Measurements from ENCODE around the gene CTH. TPM values are rescaled to one million over a fixed set of nuclear protein-coding genes. Genes with fewer than 3 reads are reported as not detected.
"Not testable (repeated sequence)": the region's sequence is repeated elsewhere in the genome, so short reads cannot be mapped to it uniquely, and the experiment has no call there.

CTH gene
- polyA plus RNA-seq, 3 donors = 0.16 to 1.5 (median 0.28) TPM

DNA sequence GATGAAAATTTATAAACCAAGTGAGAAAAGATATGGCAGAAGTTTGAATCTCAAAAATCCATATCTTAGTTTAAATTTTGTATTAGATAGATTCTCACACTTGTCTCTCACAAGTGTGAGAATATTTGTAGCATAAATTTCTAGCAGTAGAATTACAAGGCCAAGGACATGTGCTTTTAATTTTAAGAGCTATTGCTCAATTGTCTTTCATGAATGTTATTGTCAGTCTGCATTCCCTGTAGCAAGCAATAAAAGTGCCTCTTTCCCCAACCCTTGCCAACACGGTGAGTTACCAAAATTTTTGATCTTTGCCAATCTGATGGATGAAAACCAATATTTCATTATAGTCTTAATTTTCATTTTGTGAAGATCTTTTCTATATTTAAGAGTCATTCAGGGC lies 64.0 kb downstream of the CTH start:
- peaks cover 0 to 4% (median 3%) of the 10 kb centered on the region in 7 donors for H3K9me3 Mint-ChIP-seq
- Histone ChIP-seq H3K36me3 (replicated peaks in 1 of 2; ENCODE audit: control insufficient read depth in 1 of 2, insufficient read depth in 2 of 2, low read length in 2 of 2) (no peaks in the 10 kb centered on the region), H3K9ac (ENCODE audit: insufficient read depth, low read length, poor library complexity, severe bottlenecking) (no peak overlapping the region), H3K4me3 (replicated peaks in 1 of 3; ENCODE audit: low read depth in 2 of 3, low read length in 3 of 3) (no peak overlapping the region), H4K20me1 (ENCODE audit: insufficient read depth, low read length) (no peaks in the 10 kb centered on the region), H3K27ac (ENCODE audit: low read depth in 1 of 2, low read length in 2 of 2) (no peak overlapping the region), H3K79me2 (ENCODE audit: insufficient read depth, low read length) (no peaks in the 10 kb centered on the region), H3K27me3 (ENCODE audit: control insufficient read depth in 2 of 2, insufficient read depth in 2 of 2, low read length in 2 of 2) (no peaks in the 10 kb centered on the region), H3K9me3 (replicated peaks in 1 of 2; ENCODE audit: control insufficient read depth in 1 of 2, insufficient read depth in 1 of 2, low read length in 2 of 2) (no peaks in the 10 kb centered on the region), H3K4me1 (ENCODE audit: control insufficient read depth in 1 of 2, insufficient read depth in 2 of 2, low read length in 2 of 2) (no peaks in the 10 kb centered on the region), H3K4me2 (replicated peaks; ENCODE audit: extremely low read depth, low read length, poor library complexity, severe bottlenecking) (no peak overlapping the region), H2AFZ (ENCODE audit: insufficient read depth, low read depth, low read length, poor library complexity, severe bottlenecking) (no peak overlapping the region)
- TF ChIP-seq CTCF (IDR thresholded peaks at IDR 0.05) = no peak
- no peak overlapping the region for H3K4me3 Mint-ChIP-seq
- H3K4me1 Mint-ChIP-seq = no peaks in the 10 kb centered on the region
- no CpG with 5 or more reads among the region's 1 CpG for WGBS (ENCODE audit: insufficient coverage)
- H3K27ac Mint-ChIP-seq = no peak overlapping the region
- DNase-seq = no peak
- intact Hi-C loops (cut with micrococcal nuclease) = no loop called here
- H3K27me3 Mint-ChIP-seq (ENCODE audit: low read depth in 3 of 3) = no peaks in the 10 kb centered on the region
- H3K36me3 Mint-ChIP-seq = no peaks in the 10 kb centered on the region

DNA sequence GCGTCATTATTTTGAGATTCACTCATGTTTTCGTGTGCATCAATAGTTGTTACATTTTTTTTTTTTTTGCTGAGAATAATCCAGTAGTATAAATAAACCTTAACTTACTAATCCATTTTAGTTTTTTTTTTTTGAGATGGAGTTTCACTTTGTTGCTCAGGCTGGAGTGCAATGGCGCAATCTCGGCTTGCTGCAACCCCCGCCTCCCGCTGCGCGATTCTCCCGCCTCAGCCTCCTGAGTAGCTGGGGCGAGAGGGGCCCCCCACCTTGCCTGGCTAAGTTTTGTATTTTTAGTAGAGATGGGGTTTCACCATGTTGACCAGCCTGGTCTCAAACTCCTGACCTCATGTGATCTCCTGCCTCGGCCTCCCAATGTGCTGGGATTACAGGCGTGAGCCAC lies 66.0 kb downstream of the CTH start:
- H3K9me3 ChIP-seq (replicated peaks in 1 of 2; ENCODE audit: control insufficient read depth in 1 of 2, insufficient read depth in 1 of 2, low read length in 2 of 2) = no peaks in the 10 kb centered on the region
- intact Hi-C loops (cut with micrococcal nuclease) = no loop called here
- WGBS (ENCODE audit: insufficient coverage) = 94% methylated on average over 7 of the region's 12 CpGs
- Mint-ChIP-seq H3K36me3 (no peaks in the 10 kb centered on the region), H3K27ac (no peak overlapping the region), H3K9me3 (peaks cover 0 to 3% (median 0%) of the 10 kb centered on the region in 7 donors), H3K4me1 (no peaks in the 10 kb centered on the region), H3K27me3 (ENCODE audit: low read depth in 3 of 3) (no peaks in the 10 kb centered on the region), H3K4me3 (no peak overlapping the region)
- no peaks in the 10 kb centered on the region for H3K4me1 ChIP-seq (ENCODE audit: control insufficient read depth in 1 of 2, insufficient read depth in 2 of 2, low read length in 2 of 2)
- DNase-seq = no peak
- H3K4me3 ChIP-seq (replicated peaks in 1 of 3; ENCODE audit: low read depth in 2 of 3, low read length in 3 of 3) = no peak overlapping the region
- no peaks in the 10 kb centered on the region for H3K36me3 ChIP-seq (replicated peaks in 1 of 2; ENCODE audit: control insufficient read depth in 1 of 2, insufficient read depth in 2 of 2, low read length in 2 of 2)
- H4K20me1 ChIP-seq (ENCODE audit: insufficient read depth, low read length) = no peaks in the 10 kb centered on the region
- no peak overlapping the region for H3K9ac ChIP-seq (ENCODE audit: insufficient read depth, low read length, poor library complexity, severe bottlenecking)
- H2AFZ ChIP-seq (ENCODE audit: insufficient read depth, low read depth, low read length, poor library complexity, severe bottlenecking) = no peak overlapping the region
- no peak overlapping the region for H3K4me2 ChIP-seq (replicated peaks; ENCODE audit: extremely low read depth, low read length, poor library complexity, severe bottlenecking)
- H3K27ac ChIP-seq (ENCODE audit: low read depth in 1 of 2, low read length in 2 of 2) = no peak overlapping the region
- no peak for TF ChIP-seq CTCF (IDR thresholded peaks at IDR 0.05)
- H3K27me3 ChIP-seq (ENCODE audit: control insufficient read depth in 2 of 2, insufficient read depth in 2 of 2, low read length in 2 of 2) = no peaks in the 10 kb centered on the region
- H3K79me2 ChIP-seq (ENCODE audit: insufficient read depth, low read length) = no peaks in the 10 kb centered on the region

GRCh38 chr1:70477905-70478304 lies 66.8 kb downstream of the CTH start:
- WGBS (ENCODE audit: insufficient coverage) = no CpG with 5 or more reads among the region's 4 CpGs
- H3K79me2 ChIP-seq (ENCODE audit: insufficient read depth, low read length); H2AFZ ChIP-seq (ENCODE audit: insufficient read depth, low read depth, low read length, poor library complexity, severe bottlenecking); H3K4me3 Mint-ChIP-seq; H3K9me3 Mint-ChIP-seq; H3K27me3 ChIP-seq (ENCODE audit: control insufficient read depth in 2 of 2, insufficient read depth in 2 of 2, low read length in 2 of 2); H3K4me2 ChIP-seq (replicated peaks; ENCODE audit: extremely low read depth, low read length, poor library complexity, severe bottlenecking); H3K4me3 ChIP-seq (replicated peaks in 1 of 3; ENCODE audit: low read depth in 2 of 3, low read length in 3 of 3); H3K4me1 ChIP-seq (ENCODE audit: control insufficient read depth in 1 of 2, insufficient read depth in 2 of 2, low read length in 2 of 2); H3K27me3 Mint-ChIP-seq (ENCODE audit: low read depth in 3 of 3); H3K9ac ChIP-seq (ENCODE audit: insufficient read depth, low read length, poor library complexity, severe bottlenecking); H3K9me3 ChIP-seq (replicated peaks in 1 of 2; ENCODE audit: control insufficient read depth in 1 of 2, insufficient read depth in 1 of 2, low read length in 2 of 2); H3K27ac Mint-ChIP-seq; DNase-seq; intact Hi-C loops (cut with micrococcal nuclease); H3K36me3 ChIP-seq (replicated peaks in 1 of 2; ENCODE audit: control insufficient read depth in 1 of 2, insufficient read depth in 2 of 2, low read length in 2 of 2); H4K20me1 ChIP-seq (ENCODE audit: insufficient read depth, low read length); H3K36me3 Mint-ChIP-seq; H3K4me1 Mint-ChIP-seq; H3K27ac ChIP-seq (ENCODE audit: low read depth in 1 of 2, low read length in 2 of 2): not testable (repeated sequence)

Measured in CD14-positive monocyte (primary cell).